ENCODE measurements around the gene HSD17B13.

DNA sequence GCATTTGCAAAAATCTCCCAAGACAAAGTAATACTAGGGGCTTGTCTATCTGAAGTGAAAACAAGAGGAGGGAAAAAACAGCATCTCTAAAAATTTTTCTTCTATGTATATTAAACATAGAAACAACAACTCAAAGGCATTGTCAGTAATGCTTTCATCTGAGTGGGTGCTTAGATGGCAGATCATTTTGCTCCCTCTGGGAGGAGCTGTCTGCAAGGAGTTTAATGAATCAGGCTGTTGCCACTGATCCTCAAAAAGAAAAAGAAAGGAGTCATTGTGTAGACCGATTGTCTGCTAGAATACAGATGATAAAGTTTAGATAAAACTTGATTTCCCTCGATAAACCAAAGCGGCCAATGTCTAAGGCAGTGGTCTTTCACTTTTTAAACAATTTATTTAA, 52.5 kb downstream of the HSD17B13 start:
- TF ChIP-seq EZH2 (IDR thresholded peaks at IDR 0.05; ENCODE audit: borderline replicate concordance, insufficient read depth, low read depth, low read length, poor library complexity, severe bottlenecking), result no peak
- TF ChIP-seq, protein P1, sequence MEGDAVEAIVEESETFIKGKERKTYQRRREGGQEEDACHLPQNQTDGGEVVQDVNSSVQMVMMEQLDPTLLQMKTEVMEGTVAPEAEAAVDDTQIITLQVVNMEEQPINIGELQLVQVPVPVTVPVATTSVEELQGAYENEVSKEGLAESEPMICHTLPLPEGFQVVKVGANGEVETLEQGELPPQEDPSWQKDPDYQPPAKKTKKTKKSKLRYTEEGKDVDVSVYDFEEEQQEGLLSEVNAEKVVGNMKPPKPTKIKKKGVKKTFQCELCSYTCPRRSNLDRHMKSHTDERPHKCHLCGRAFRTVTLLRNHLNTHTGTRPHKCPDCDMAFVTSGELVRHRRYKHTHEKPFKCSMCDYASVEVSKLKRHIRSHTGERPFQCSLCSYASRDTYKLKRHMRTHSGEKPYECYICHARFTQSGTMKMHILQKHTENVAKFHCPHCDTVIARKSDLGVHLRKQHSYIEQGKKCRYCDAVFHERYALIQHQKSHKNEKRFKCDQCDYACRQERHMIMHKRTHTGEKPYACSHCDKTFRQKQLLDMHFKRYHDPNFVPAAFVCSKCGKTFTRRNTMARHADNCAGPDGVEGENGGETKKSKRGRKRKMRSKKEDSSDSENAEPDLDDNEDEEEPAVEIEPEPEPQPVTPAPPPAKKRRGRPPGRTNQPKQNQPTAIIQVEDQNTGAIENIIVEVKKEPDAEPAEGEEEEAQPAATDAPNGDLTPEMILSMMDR (IDR thresholded peaks at IDR 0.05), result no peak
